Measurements from ENCODE around the gene ELK3.
A peak's percentile ranks its signal among the peaks of the same experiment; 100 is the strongest.

Gene ELK3

GRCh38 chr12:96212456-96213375, 18.5 kb downstream of the ELK3 start:
- peaks cover 68% of the 10 kb centered on the region for H3K4me1 Mint-ChIP-seq (ENCODE audit: low read depth)

GRCh38 chr12:96213869-96214268, 19.7 kb downstream of the ELK3 start:
- Mint-ChIP-seq H3K4me3 (no peak overlapping the region), H3K36me3 (ENCODE audit: low read depth) (peaks cover 22% of the 10 kb centered on the region), H3K4me1 (ENCODE audit: low read depth) (peaks cover 62% of the 10 kb centered on the region), H3K9me3 (no peaks in the 10 kb centered on the region), H3K27ac (no peak overlapping the region), H3K27me3 (ENCODE audit: low read depth) (no peaks in the 10 kb centered on the region)

More at GRCh38 chr12:96212456-96213375, 18.5 kb downstream of the ELK3 start:
- Mint-ChIP-seq H3K4me3 (peak overlapping the region; percentile 38), H3K9me3 (no peaks in the 10 kb centered on the region), H3K36me3 (ENCODE audit: low read depth) (peaks cover 19% of the 10 kb centered on the region), H3K27ac (peak overlapping the region; percentile 87), H3K27me3 (ENCODE audit: low read depth) (no peaks in the 10 kb centered on the region)

GRCh38 chr12:96215919-96216273, 21.7 kb downstream of the ELK3 start:
- Mint-ChIP-seq H3K4me3 (no peak overlapping the region), H3K9me3 (no peaks in the 10 kb centered on the region), H3K27me3 (ENCODE audit: low read depth) (no peaks in the 10 kb centered on the region), H3K4me1 (ENCODE audit: low read depth) (peaks cover 42% of the 10 kb centered on the region), H3K27ac (no peak overlapping the region), H3K36me3 (ENCODE audit: low read depth) (peaks cover 23% of the 10 kb centered on the region)

- peaks cover 9% of the 10 kb centered on the region for H3K9me3 Mint-ChIP-seq
- H3K27ac Mint-ChIP-seq, result no peak overlapping the region
- no peak overlapping the region for H3K4me3 Mint-ChIP-seq
- H3K36me3 Mint-ChIP-seq (ENCODE audit: low read depth), result peaks cover 39% of the 10 kb centered on the region
- H3K4me1 Mint-ChIP-seq (ENCODE audit: low read depth), result peaks cover 16% of the 10 kb centered on the region
- no peaks in the 10 kb centered on the region for H3K27me3 Mint-ChIP-seq (ENCODE audit: low read depth)
Measured at GRCh38 chr12:96218989-96219678, 25.0 kb downstream of the ELK3 start.

- Mint-ChIP-seq H3K36me3 (ENCODE audit: low read depth) (peaks cover 43% of the 10 kb centered on the region), H3K27me3 (ENCODE audit: low read depth) (no peaks in the 10 kb centered on the region), H3K9me3 (peaks cover 9% of the 10 kb centered on the region), H3K4me3 (no peak overlapping the region), H3K4me1 (ENCODE audit: low read depth) (peaks cover 14% of the 10 kb centered on the region), H3K27ac (no peak overlapping the region)
Measured at GRCh38 chr12:96219700-96220206, 25.6 kb downstream of the ELK3 start.

- peaks cover 9% of the 10 kb centered on the region for H3K9me3 Mint-ChIP-seq
- no peak overlapping the region for H3K27ac Mint-ChIP-seq
- no peak overlapping the region for H3K4me3 Mint-ChIP-seq
- H3K36me3 Mint-ChIP-seq (ENCODE audit: low read depth), result peaks cover 45% of the 10 kb centered on the region
- peaks cover 7% of the 10 kb centered on the region for H3K4me1 Mint-ChIP-seq (ENCODE audit: low read depth)
- H3K27me3 Mint-ChIP-seq (ENCODE audit: low read depth), result no peaks in the 10 kb centered on the region
Measured at GRCh38 chr12:96220902-96221301, 26.7 kb downstream of the ELK3 start.

- H3K4me3 Mint-ChIP-seq, result no peak overlapping the region
- H3K36me3 Mint-ChIP-seq (ENCODE audit: low read depth), result peaks cover 48% of the 10 kb centered on the region
- H3K27me3 Mint-ChIP-seq (ENCODE audit: low read depth), result no peaks in the 10 kb centered on the region
- H3K4me1 Mint-ChIP-seq (ENCODE audit: low read depth), result peaks cover 6% of the 10 kb centered on the region
- peaks cover 9% of the 10 kb centered on the region for H3K9me3 Mint-ChIP-seq
- H3K27ac Mint-ChIP-seq, result no peak overlapping the region
Measured at GRCh38 chr12:96221391-96221790, 27.2 kb downstream of the ELK3 start.

- peaks cover 11% of the 10 kb centered on the region for H3K4me1 Mint-ChIP-seq (ENCODE audit: low read depth)
- H3K4me3 Mint-ChIP-seq, result no peak overlapping the region
- no peaks in the 10 kb centered on the region for H3K27me3 Mint-ChIP-seq (ENCODE audit: low read depth)
- H3K27ac Mint-ChIP-seq, result no peak overlapping the region
- peaks cover 9% of the 10 kb centered on the region for H3K9me3 Mint-ChIP-seq
- H3K36me3 Mint-ChIP-seq (ENCODE audit: low read depth), result peaks cover 51% of the 10 kb centered on the region
Measured at GRCh38 chr12:96223411-96224218, 29.4 kb downstream of the ELK3 start.

- Mint-ChIP-seq H3K4me3 (no peak overlapping the region), H3K36me3 (ENCODE audit: low read depth) (peaks cover 49% of the 10 kb centered on the region), H3K27ac (no peak overlapping the region)
Measured at GRCh38 chr12:96224219-96224615, 30.0 kb downstream of the ELK3 start.

GRCh38 chr12:96225044-96225855, 31.1 kb downstream of the ELK3 start:
- Mint-ChIP-seq H3K27ac (no peak overlapping the region), H3K9me3 (peaks cover 9% of the 10 kb centered on the region), H3K4me1 (ENCODE audit: low read depth) (peaks cover 11% of the 10 kb centered on the region), H3K4me3 (no peak overlapping the region), H3K27me3 (ENCODE audit: low read depth) (no peaks in the 10 kb centered on the region), H3K36me3 (ENCODE audit: low read depth) (peaks cover 44% of the 10 kb centered on the region)

More at GRCh38 chr12:96224219-96224615, 30.0 kb downstream of the ELK3 start:
- no peaks in the 10 kb centered on the region for H3K27me3 Mint-ChIP-seq (ENCODE audit: low read depth)
- peaks cover 11% of the 10 kb centered on the region for H3K4me1 Mint-ChIP-seq (ENCODE audit: low read depth)
- H3K9me3 Mint-ChIP-seq, result peaks cover 9% of the 10 kb centered on the region

GRCh38 chr12:96225994-96226399, 31.8 kb downstream of the ELK3 start:
- Mint-ChIP-seq H3K9me3 (peaks cover 9% of the 10 kb centered on the region), H3K4me3 (no peak overlapping the region), H3K27ac (no peak overlapping the region), H3K36me3 (ENCODE audit: low read depth) (peaks cover 48% of the 10 kb centered on the region), H3K4me1 (ENCODE audit: low read depth) (peaks cover 11% of the 10 kb centered on the region), H3K27me3 (ENCODE audit: low read depth) (no peaks in the 10 kb centered on the region)

- H3K4me1 Mint-ChIP-seq (ENCODE audit: low read depth), result peaks cover 13% of the 10 kb centered on the region
- H3K9me3 Mint-ChIP-seq, result peaks cover 9% of the 10 kb centered on the region
- peak overlapping the region; percentile 29 for H3K27ac Mint-ChIP-seq
- no peak overlapping the region for H3K4me3 Mint-ChIP-seq
- H3K27me3 Mint-ChIP-seq (ENCODE audit: low read depth), result no peaks in the 10 kb centered on the region
- peaks cover 46% of the 10 kb centered on the region for H3K36me3 Mint-ChIP-seq (ENCODE audit: low read depth)
Measured at GRCh38 chr12:96226401-96226800, 32.2 kb downstream of the ELK3 start.

- H3K4me3 Mint-ChIP-seq, result no peak overlapping the region
- peaks cover 44% of the 10 kb centered on the region for H3K36me3 Mint-ChIP-seq (ENCODE audit: low read depth)
- peak overlapping the region; percentile 29 for H3K27ac Mint-ChIP-seq
- H3K27me3 Mint-ChIP-seq (ENCODE audit: low read depth), result no peaks in the 10 kb centered on the region
- H3K9me3 Mint-ChIP-seq, result peaks cover 9% of the 10 kb centered on the region
- H3K4me1 Mint-ChIP-seq (ENCODE audit: low read depth), result peaks cover 14% of the 10 kb centered on the region
Measured at GRCh38 chr12:96226801-96227348, 32.7 kb downstream of the ELK3 start.

All from T-helper 1 cell treated with Interleukin-12 subunit alpha and Interleukin-12 subunit beta and Interleukin-4 antibody, amounts not matched to agents 30 μg/mL and 1 μg/mL, for 36 hours (primary cell).